ENCODE data around the gene HOXD10.

GRCh38 chr2:176164611-176165369 is 48.2 kb downstream of the HOXD10 start:
- TF ChIP-seq CTCF (IDR thresholded peaks at IDR 0.05; ENCODE audit: low read depth, low read length): no peak
- TF ChIP-seq MAX (IDR thresholded peaks at IDR 0.05; ENCODE audit: low read depth, low read length): no peak
- no peak for TF ChIP-seq POLR2A (IDR thresholded peaks at IDR 0.05; ENCODE audit: extremely low read depth, insufficient read length)
- no peak for TF ChIP-seq MYC (IDR thresholded peaks at IDR 0.05; ENCODE audit: low read depth, low read length)

Data from NB4 (cell line).